Measurements from ENCODE around the gene DCC.

DCC gene

DNA sequence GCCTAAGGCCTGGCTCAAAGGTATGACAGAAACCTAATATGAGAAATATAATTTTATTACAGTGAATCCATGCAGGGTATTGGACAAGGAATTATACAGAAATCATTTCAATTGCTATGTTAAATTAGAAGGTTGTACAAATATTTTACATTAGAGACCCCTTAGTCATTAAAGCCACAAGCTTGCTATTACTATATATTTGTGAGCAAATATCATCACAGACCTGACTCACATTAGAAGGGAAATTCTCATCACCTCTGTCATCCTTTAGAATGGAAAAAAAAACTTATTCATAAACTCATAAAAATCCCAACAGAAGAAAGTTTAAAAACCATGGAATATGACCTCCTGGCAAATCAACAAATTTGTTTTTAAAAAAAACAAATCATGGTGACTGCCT is 277.9 kb downstream of the DCC start:
- TF ChIP-seq, protein P1, sequence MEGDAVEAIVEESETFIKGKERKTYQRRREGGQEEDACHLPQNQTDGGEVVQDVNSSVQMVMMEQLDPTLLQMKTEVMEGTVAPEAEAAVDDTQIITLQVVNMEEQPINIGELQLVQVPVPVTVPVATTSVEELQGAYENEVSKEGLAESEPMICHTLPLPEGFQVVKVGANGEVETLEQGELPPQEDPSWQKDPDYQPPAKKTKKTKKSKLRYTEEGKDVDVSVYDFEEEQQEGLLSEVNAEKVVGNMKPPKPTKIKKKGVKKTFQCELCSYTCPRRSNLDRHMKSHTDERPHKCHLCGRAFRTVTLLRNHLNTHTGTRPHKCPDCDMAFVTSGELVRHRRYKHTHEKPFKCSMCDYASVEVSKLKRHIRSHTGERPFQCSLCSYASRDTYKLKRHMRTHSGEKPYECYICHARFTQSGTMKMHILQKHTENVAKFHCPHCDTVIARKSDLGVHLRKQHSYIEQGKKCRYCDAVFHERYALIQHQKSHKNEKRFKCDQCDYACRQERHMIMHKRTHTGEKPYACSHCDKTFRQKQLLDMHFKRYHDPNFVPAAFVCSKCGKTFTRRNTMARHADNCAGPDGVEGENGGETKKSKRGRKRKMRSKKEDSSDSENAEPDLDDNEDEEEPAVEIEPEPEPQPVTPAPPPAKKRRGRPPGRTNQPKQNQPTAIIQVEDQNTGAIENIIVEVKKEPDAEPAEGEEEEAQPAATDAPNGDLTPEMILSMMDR (IDR thresholded peaks at IDR 0.05; ENCODE audit: control extremely low read depth, extremely low read depth, low read depth, missing control alignments) = no peak
- ChIA-PET POLR2A (no interaction called here), CTCF (no interaction called here)
- no peak for DNase-seq (ENCODE audit: extremely low spot score)

DNA sequence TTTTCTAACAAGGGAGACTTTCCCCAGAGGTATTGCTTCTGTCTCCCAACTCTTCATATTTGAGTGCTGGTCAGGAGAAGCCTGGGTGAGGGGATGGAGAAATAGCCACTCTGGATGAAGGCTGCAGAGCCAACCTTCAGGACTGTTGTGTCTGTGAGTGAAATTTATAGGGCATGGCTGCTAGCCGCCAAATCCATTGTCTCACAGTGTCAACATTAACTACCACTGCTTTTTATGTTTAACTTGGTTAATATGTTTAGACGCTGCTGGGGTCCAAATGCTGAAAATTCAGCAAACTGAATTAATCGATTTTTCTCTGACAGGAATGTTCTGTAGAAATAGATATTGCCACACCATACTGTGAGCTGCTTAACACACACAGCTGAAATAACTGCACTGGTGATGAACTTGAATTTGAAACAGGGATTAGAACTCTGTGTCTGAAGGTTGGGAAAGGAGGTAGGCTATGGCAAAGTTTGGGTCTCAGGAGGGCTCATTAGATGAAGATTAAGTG is 281.0 kb downstream of the DCC start:
- DNase-seq (ENCODE audit: extremely low spot score) = no peak
- TF ChIP-seq, protein P1 (IDR thresholded peaks at IDR 0.05; ENCODE audit: control extremely low read depth, extremely low read depth, low read depth, missing control alignments) = no peak
- CTCF ChIA-PET = no interaction called here
- POLR2A ChIA-PET = no interaction called here

DNA sequence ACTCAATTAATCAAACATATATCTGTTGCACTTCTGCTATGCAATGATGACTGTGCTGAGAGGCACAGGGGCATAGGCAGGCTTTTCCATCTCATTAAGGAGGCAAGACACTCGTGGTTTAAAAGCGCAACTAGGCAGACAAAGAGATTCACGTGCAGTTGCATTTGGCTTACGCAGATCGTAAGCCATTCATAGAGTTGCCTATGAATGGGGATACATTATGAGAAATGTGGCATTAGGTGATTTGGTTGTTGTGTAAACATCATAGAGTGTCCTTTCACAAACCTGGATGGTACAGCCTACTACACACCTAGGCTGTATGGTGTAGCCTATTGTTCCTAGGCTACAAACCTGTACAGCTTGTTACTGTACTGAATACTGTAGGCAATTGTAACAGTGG is 284.7 kb downstream of the DCC start:
- CTCF ChIA-PET = no interaction called here
- POLR2A ChIA-PET = no interaction called here
- TF ChIP-seq, protein P1 (IDR thresholded peaks at IDR 0.05; ENCODE audit: control extremely low read depth, extremely low read depth, low read depth, missing control alignments) = no peak
- no peak for DNase-seq (ENCODE audit: extremely low spot score)

DNA sequence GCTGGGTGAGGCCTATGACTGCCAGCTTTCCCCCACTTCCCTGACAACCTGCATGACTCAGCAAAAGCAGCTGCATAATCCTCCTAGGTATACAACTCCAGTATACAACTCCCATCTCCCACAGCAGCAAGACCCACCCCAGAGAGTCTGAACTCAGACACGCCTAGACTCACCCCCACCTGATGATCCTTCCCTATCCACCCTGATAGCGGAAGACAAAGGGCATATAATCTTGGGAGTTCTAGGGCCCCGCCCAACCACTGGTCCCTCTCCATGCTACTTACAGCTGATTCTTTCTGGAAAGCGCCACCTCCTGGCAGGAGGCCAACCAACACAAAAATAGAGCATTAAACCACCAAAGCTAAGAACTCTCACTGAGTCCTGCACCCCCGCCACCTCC is 296.5 kb downstream of the DCC start:
- POLR2A ChIA-PET = no interaction called here
- CTCF ChIA-PET = no interaction called here
- TF ChIP-seq, protein P1 (IDR thresholded peaks at IDR 0.05; ENCODE audit: control extremely low read depth, extremely low read depth, low read depth, missing control alignments) = no peak
- DNase-seq (ENCODE audit: extremely low spot score) = no peak

DNA sequence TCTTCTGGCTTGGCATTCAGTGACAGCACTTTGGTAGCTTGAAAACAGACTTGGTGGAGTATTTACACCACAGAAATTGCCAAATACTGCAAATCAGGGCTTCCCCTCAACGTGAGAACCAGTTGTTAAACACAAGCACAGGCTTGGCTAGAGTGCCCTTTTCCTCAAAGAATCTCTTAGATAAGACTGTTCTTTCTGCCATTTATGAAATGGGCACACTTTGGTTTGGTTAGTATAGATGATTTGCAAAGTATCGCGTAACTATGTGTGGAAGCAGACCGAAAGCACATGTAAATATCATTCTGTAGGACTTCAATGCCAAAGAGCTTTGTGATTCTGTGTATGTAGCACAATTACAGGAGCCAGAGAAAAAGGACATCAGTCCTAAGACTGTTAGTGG is 308.2 kb downstream of the DCC start:
- TF ChIP-seq, protein P1 (IDR thresholded peaks at IDR 0.05; ENCODE audit: control extremely low read depth, extremely low read depth, low read depth, missing control alignments) = no peak
- POLR2A ChIA-PET = no interaction called here
- DNase-seq (ENCODE audit: extremely low spot score) = no peak
- CTCF ChIA-PET = no interaction called here

DNA sequence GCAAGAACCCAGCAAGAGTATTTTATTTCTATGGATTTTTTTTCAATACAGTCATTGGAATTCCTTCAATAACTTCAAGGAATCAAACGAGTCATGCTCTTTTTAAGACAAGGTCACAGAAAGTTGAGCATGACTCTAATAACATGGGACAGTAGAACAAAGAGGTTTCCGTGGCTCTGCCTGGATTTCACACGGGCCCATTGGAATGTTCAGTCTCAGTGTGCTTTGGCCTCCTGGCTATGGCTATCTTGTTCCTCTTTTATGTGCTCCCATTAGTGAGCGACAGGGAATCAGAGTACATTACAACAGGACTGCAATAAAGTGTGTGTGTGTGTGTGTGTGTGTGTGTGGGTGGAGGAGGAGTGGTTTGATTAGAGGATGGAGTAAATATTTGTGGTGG is 312.4 kb downstream of the DCC start:
- ChIA-PET POLR2A (no interaction called here), CTCF (no interaction called here)
- no peak for DNase-seq (ENCODE audit: extremely low spot score)
- TF ChIP-seq, protein P1 (IDR thresholded peaks at IDR 0.05; ENCODE audit: control extremely low read depth, extremely low read depth, low read depth, missing control alignments) = no peak

Data from GM10248 (cell line).